CD4-positive, alpha-beta T cell treated with Interleukin-6 at 100 ng/mL for 8 hours (primary cell): ENCODE results near the gene PIK3R4.

ENCODE experiments used
- DNase-seq: peaks from one replicate; pipeline ENCODE4 v3.0.0-alpha.2; 2020; ENCODE audit warnings: mixed read lengths, low spot score

The PIK3R4 gene

DNA sequence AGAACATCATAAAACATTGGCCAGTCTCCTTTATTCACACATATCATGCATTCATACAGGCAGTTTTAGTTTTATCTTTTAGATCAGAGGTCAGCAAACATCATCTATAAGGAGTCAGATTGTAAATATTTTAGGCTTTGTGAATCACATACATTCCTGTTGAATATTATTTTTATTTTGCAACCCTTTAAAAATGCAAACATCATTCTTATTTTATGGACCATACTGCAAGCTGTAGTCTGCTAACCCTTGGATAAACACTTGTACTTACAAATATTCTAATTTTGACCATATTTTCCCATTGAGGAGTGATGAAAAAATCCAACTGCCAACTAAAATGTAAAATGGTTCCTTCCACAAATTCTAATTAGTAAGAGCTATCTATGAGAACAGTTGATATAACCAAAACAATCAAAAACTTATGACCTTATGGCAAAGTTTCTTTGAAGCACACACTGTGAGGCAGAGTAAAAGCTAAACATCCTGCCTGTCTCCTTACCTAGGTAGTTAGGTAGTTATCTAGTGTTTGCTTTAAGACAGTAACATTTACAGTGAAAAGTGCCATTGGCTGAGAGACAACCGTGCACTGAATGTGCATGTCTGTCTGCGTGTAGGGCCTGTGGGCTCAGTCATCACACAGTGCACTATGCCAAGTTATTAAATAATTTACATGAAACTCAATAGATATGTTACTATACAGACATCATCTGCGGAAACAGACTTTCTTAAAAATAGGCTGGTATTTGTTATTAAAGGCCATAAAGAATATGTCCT, 57.7 kb downstream of the PIK3R4 start:
- DNase-seq, result no peak

GRCh38 chr3:130688015-130688688, 58.5 kb downstream of the PIK3R4 start:
- no peak for DNase-seq

DNA sequence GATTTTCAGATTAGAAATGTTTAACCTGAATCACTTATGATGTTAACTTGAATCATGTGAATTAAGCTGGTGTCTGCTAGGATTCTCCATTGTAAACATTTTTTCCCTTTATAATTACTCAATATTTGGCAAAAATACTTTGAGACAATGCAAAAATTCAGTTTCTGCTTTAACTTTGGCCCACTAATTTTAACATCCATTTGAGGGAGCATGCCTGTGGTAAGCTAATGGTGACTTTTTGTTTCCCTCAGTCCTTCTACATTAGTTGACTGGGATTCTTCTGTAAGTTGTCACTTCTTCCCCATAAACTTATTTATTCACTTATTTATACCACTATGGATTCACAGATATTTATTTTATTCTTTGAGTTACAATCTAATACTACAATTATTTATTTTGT, 59.3 kb downstream of the PIK3R4 start:
- DNase-seq, result no peak

GRCh38 chr3:130686833-130687232, 59.8 kb downstream of the PIK3R4 start:
- DNase-seq, result no peak

GRCh38 chr3:130682131-130682530, 64.5 kb downstream of the PIK3R4 start:
- DNase-seq, result no peak

- DNase-seq, result no peak
These were observed 67.4 kb downstream of the PIK3R4 start for GRCh38 chr3:130679218-130679617.

DNA sequence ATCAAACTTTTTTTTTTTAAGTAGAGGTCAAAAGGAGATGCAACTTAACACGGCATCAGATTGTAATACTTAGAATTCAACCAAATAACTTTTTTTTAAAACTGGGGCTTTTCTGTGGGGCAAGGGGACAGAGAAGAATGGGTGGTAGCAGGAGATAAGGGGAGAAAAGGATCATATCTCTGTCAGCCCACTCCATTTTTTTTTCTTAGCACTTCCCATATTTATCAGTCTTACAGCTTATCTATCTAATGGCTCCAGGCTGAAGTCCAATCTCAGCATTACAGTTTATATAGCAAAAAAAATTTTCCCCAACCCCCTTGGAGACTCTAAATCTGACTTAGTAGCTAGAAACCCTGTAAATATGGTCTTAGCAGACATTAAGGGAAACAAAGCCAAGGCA, 69.3 kb downstream of the PIK3R4 start:
- no peak for DNase-seq

DNA sequence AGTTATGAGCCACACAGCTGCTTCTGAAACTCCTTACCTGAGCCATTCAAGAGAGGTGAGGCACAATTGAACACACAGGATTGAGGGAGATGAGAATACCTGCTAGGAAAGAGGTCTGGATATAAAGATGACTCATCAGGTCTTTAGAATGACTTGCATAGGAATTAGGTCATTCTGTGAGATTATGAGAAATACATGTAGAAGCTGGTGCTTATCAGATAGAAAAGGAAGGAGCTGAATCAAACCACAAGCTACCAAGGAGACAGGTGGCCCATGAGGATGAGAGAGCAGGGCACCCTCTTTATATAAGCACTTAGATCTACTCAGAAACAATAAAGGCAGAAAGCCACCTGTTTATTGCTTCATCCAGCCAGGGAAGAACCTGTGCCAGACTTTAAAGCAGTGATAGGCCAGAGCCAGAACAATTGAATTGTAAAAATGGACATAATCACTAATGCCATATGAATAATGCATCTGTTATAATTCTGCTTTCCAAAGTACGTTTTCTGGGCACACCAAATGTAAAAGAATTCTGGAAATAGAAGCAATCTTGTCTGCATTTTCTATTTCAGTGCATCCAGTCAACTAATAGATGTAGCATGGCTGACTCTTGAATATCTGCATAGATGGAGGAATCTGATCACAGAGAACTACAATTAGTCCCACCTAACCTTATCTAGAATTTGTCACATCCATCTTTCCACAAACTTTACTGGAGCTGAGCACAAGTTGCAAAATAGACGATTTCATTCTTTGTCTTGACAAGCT, 74.9 kb downstream of the PIK3R4 start:
- DNase-seq, result no peak

DNA sequence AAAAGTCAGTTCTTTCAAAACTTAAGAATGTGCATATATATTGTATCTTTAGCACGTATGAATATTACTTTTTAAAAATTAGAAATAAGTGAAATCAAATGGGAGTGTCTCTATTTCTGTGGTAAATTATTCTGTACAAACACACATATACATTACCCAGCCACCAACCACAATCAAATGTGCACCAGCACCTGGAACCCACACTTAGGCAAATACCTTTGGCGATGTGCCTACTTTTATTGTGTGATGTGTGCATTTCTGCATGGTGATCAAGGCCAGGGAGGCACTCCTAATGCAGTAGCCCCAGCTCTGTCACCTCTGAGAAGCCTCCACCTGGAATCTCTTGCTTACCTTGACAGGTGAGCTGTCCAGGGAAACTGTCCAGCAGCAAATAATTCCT, 76.9 kb downstream of the PIK3R4 start:
- DNase-seq, result no peak

DNA sequence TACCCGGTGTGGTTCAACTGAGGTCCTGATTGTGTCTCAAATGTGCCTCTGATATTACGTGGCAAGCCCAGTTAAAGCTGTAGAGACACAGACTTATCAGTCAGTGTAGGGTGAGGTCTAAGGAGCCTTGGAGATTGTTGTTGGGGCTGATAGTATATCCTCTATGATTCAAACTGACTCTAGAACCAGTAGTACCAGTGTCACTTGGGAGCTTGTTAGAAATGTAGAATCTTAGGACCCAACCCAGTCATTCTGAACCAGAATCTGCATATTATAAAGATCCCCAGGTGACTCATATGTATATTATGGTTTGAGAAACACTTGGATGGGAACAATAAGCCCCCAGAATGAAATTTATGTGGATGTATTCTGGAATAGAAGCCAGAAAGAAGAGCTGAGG, 83.5 kb downstream of the PIK3R4 start:
- DNase-seq, result no peak

GRCh38 chr3:130662501-130662996, 84.1 kb downstream of the PIK3R4 start:
- DNase-seq, result no peak

DNA sequence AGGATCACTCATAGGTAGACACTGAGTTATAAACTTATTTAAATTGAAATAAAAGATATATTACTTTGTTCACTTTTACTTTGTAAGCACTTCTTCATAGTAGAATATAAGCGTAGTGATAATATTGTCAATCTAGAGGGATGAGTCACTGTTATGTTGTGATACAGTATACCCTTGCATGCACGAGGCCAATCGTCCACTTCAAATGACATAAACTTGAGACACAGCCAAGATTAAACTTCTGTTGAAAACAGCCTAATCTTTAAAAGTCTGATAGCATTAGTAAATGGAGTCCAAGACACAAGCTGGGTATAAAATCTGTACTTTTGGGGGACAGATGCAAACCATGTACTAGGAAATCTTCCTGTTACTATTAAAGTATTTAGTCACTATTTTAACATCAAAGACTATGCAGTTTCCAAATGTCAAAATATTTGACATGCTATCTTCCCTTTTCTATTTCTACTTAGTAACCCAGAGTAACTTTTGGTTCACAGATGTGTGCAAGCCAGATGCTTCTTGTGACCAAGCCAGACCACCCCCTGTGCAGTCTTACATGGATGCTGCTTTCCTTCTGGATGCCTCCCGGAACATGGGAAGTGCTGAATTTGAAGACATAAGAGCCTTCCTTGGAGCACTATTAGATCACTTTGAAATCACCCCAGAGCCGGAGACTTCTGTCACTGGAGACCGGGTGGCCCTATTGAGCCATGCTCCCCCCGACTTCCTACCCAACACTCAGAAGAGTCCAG, 85.3 kb downstream of the PIK3R4 start:
- DNase-seq, result no peak

DNA sequence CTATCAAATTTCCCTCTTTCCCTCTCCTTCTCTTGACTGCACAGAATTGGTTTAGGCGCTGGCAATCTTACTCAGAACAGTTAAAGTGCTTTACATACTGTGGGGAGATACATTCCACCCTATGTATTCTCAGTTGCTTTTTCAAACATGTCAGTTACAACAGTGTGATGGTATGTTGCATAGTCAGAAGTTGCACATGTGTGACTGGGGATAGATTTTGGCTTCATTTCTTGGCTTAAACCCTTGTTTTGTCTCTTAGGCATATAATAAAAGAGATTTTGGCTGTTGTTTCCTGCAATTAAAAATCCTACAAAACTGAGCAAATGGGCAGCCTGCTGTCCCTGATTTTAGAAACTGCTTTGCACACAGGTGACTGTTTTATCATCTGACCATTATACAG, 86.7 kb downstream of the PIK3R4 start:
- DNase-seq, result no peak

GRCh38 chr3:130658678-130659077, 88.0 kb downstream of the PIK3R4 start:
- no peak for DNase-seq

DNA sequence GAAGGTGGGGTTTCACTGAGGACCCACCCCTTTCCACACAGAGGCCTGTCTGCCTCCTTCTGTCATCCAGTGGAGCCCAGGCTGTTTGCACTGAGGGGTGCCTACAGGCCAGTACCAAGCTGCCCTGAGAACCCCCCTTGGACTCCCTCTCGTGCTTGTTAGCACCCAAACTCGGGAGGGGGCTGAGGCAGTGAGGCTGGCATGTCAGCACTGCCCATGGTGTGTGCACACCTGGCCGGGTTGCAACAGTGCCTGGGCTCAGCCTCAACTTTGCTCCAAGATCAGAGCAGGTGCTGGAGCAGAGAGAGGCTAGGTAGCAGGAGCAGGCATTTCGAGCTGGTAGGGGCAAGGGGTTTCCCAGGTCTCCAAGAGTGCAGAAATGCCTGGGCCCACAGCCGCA, 90.0 kb downstream of the PIK3R4 start:
- no peak for DNase-seq

GRCh38 chr3:130654921-130655320, 91.7 kb downstream of the PIK3R4 start:
- no peak for DNase-seq

DNA sequence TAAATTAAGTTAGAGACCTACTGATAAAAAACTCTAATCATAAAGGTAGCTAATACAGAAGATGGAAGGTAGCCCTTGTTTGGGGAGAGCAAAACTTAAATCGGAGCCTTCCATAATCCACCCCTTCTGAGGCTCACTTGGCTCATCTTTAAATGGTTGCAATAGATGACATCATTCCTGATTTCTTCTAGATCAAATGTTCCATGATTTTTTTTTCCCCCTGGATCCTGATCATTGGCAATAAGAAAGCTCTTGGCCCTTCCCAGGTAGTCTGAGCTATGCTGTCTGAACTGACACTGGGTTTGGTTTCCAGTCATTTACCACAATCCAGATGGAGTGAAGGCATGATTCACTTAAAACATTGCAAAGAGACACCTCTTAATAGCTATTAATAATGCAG, 92.5 kb downstream of the PIK3R4 start:
- no peak for DNase-seq

GRCh38 chr3:130649061-130649654, 97.5 kb downstream of the PIK3R4 start:
- no peak for DNase-seq

DNA sequence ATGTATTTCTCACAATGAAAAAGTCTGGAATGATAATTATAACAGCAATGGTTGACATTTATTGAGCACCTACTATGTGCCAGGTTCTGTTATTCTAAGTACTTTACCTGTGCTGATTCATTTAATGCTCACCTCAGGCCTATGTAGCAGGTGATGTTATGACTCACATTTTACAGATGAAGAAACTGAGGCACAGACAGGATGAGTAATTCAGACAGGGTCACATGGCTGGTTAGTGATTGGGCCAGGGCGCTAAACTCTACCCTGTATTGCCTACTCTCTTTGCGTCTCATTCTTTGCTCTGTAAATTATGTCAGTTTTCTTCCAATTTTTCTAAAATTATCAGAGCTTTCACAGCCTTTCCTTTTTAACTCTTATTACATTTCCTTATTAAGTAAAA, 98.3 kb downstream of the PIK3R4 start:
- no peak for DNase-seq

DNA sequence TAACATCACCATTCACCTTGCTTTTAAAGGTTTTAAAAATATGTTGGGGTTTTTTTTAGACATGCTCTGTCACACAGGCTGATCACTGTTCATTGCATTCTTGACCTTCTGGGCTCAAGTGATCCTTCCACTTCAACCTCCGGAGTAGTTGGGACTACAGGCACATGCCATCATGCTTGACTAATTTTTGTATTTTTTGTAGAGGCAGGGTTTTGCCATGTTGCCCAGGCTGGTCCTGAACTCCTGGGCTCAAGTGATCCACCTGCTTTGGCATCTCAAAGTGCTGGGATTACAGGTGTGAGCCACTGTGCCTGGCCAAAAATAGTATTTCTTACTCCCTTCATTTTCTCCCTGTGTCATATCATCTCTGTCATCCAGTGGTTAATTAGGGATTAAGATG, 101.4 kb downstream of the PIK3R4 start:
- no peak for DNase-seq

GRCh38 chr3:130644628-130645253, 101.9 kb downstream of the PIK3R4 start:
- DNase-seq, result no peak
